BLaER1 treated with 17β-estradiol and CSF1 and Interleukin-3, amounts not matched to agents 10 nM and 100 nM (cell line): ENCODE measurements around the gene IFI44.
A peak's percentile ranks its signal among the peaks of the same experiment; 100 is the strongest.

ENCODE experiments used
- H3K27ac ChIP-seq, 11 experiments: shearing (Covaris generic); formaldehyde crosslinking; 2 replicates each; pipeline ENCODE4 v1.8.1; 2022
- H3K27me3 ChIP-seq, 11 experiments: shearing (Covaris generic); formaldehyde crosslinking; 2 replicates each; pipeline ENCODE4 v1.8.1; 2022
- H3K36me3 ChIP-seq, 11 experiments: shearing (Covaris generic); formaldehyde crosslinking; 2 replicates each; pipeline ENCODE4 v1.8.1; 2022
- H3K4me1 ChIP-seq, 10 experiments: shearing (Covaris generic); formaldehyde crosslinking; 2 replicates each; pipeline ENCODE4 v1.8.1; 2022
- H3K4me2 ChIP-seq, 11 experiments: shearing (Covaris generic); formaldehyde crosslinking; 2 replicates each; pipeline ENCODE4 v1.8.1; 2022
- H3K4me3 ChIP-seq, 10 experiments: shearing (Covaris generic); formaldehyde crosslinking; 2 replicates each; pipeline ENCODE4 v1.8.1; 2022
- H3K9ac ChIP-seq, 11 experiments: shearing (Covaris generic); formaldehyde crosslinking; 2 replicates each; pipeline ENCODE4 v1.8.1; 2022
- H3K9me3 ChIP-seq, 11 experiments: shearing (Covaris generic); formaldehyde crosslinking; replicated peaks in 1 of 11; 2 replicates each; pipeline ENCODE4 v1.8.1; 2022
- H4K20me1 ChIP-seq, 11 experiments: shearing (Covaris generic); formaldehyde crosslinking; 2 replicates each; pipeline ENCODE4 v1.8.1; 2022
- Cebpa-rat ChIP-seq, 11 experiments: shearing (Covaris generic); IDR thresholded peaks; 2 replicates each; pipeline ENCODE4 v1.8.1; 2022

IFI44 gene

DNA sequence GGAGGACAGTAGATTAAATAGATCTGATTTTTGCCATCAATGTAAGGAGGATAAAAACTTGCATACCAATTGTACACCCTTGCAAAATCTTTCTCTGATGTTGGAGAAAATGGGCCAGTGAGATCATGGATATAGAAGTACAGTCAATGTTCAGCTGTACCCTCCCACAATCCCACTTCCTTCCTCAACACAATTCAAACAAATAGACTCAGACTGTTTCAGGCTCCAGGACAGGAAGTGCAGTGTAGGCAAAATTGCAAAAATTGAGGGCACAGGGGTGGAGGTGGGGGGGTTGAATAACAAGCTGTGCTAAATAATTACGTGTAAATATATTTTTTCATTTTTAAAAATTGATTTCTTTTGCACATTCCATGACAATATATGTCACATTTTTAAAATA, 3.9 kb upstream of the IFI44 start:
- H3K4me3 ChIP-seq = peak overlapping the region in 4 of 10 experiments; percentile 2 to 50 (median 10); a peak in 3 of 20 replicates
- peak overlapping the region; percentile 25 to 81 (median 61) for H3K4me2 ChIP-seq

DNA sequence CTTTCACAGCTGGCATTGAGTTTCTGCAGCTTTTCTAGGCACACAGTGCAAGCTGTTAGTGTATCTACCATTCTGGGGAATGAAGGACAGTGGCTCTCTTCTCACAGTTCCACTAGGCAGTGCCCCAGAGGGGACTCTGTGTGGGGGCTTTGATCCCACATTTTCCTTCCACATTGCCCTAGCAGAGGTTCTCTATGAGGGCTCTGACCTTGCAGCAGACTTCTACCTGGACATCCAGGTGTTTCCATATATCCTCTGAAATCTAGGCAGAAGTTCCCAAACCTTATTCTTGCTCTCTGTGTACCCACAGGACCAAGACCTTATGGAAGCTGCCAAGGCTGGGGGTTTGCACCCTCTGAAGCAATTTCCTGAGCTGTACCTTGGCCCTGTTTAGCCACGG, 2.4 kb upstream of the IFI44 start:
- no peak for TF ChIP-seq Cebpa-rat (IDR thresholded peaks at IDR 0.05)
- H3K4me3 ChIP-seq = peak overlapping the region in 4 of 10 experiments; percentile 3 to 28 (median 21); a peak in 4 of 20 replicates
- peaks cover 25 to 68% (median 36%) of the 10 kb centered on the region in 11 experiments for H3K9me3 ChIP-seq
- H3K9ac ChIP-seq = no peak overlapping the region
- H3K4me1 ChIP-seq = peaks cover 14 to 71% (median 37%) of the 10 kb centered on the region in 10 experiments; a peak in 19 of 20 replicates
- H3K27me3 ChIP-seq = no peaks in the 10 kb centered on the region
- peak overlapping the region in 3 of 11 experiments; percentile 45 to 55 (median 54); a peak in 3 of 22 replicates for H3K27ac ChIP-seq
- peak overlapping the region in 3 of 11 experiments; percentile 1 to 81 (median 64); a peak in 3 of 22 replicates for H3K4me2 ChIP-seq
- H3K36me3 ChIP-seq = peaks cover 0 to 15% (median 0%) of the 10 kb centered on the region in 11 experiments; a peak in 5 of 22 replicates
- no peaks in the 10 kb centered on the region for H4K20me1 ChIP-seq

More for the DNA sequence above, 3.9 kb upstream of the IFI44 start:
- H3K9me3 ChIP-seq = peaks cover 25 to 61% (median 36%) of the 10 kb centered on the region in 11 experiments
- peaks cover 14 to 62% (median 36%) of the 10 kb centered on the region in 10 experiments; a peak in 19 of 20 replicates for H3K4me1 ChIP-seq
- TF ChIP-seq Cebpa-rat (IDR thresholded peaks at IDR 0.05) = no peak
- no peak overlapping the region for H3K9ac ChIP-seq
- peaks cover 0 to 15% (median 0%) of the 10 kb centered on the region in 11 experiments; a peak in 5 of 22 replicates for H3K36me3 ChIP-seq
- H4K20me1 ChIP-seq = no peaks in the 10 kb centered on the region
- peak overlapping the region in 9 of 11 experiments; percentile 35 to 70 (median 54); a peak in 16 of 22 replicates for H3K27ac ChIP-seq
- no peaks in the 10 kb centered on the region for H3K27me3 ChIP-seq

DNA sequence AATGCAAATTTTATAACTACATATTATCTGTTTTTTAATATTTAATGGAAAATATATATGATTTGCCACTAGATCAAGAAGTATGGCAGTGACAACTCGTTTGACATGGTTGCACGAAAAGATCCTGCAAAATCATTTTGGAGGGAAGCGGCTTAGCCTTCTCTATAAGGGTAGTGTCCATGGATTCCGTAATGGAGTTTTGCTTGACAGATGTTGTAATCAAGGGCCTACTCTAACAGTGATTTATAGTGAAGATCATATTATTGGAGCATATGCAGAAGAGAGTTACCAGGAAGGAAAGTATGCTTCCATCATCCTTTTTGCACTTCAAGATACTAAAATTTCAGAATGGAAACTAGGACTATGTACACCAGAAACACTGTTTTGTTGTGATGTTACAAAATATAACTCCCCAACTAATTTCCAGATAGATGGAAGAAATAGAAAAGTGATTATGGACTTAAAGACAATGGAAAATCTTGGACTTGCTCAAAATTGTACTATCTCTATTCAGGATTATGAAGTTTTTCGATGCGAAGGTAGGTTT, 556 bp downstream of the IFI44 start:
- Histone ChIP-seq H3K27ac (peak overlapping the region in 8 of 11 experiments; percentile 4 to 64 (median 42); a peak in 10 of 22 replicates), H3K4me3 (peak overlapping the region in 6 of 10 experiments; percentile 8 to 52 (median 42); a peak in 8 of 20 replicates), H3K27me3 (no peaks in the 10 kb centered on the region), H3K36me3 (peaks cover 0 to 21% (median 0%) of the 10 kb centered on the region in 11 experiments; a peak in 9 of 22 replicates), H4K20me1 (no peaks in the 10 kb centered on the region), H3K9me3 (peaks cover 25 to 44% (median 33%) of the 10 kb centered on the region in 11 experiments), H3K4me1 (peaks cover 14 to 55% (median 31%) of the 10 kb centered on the region in 10 experiments; a peak in 19 of 20 replicates), H3K9ac (peak overlapping the region in 2 of 11 experiments; percentile 60 to 61; a peak in 2 of 22 replicates), H3K4me2 (peak overlapping the region; percentile 10 to 86 (median 44); a peak in 18 of 22 replicates)
- no peak for TF ChIP-seq Cebpa-rat (IDR thresholded peaks at IDR 0.05)

DNA sequence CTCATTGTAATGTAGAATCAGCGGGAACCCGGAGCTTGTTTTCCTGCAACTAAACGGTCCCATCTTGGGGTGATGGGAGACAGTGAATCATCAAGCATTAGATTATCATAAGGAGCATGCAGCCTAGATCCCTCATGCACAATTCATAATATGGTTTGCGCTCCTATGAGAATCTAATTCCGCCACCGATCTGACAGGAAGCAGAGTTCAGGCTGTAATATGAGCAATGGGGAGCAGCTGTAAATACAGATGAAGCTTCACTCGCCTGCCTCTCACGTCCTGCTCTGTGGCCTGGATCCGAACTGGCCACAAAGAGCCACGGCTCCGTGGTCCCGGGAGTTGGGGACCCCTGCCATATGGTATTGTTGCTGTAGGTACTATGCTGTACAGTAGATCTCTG, 1.6 kb downstream of the IFI44 start:
- TF ChIP-seq Cebpa-rat (IDR thresholded peaks at IDR 0.05) = no peak
- Histone ChIP-seq H3K4me1 (peaks cover 3 to 45% (median 20%) of the 10 kb centered on the region in 10 experiments; a peak in 17 of 20 replicates), H3K4me2 (peak overlapping the region; percentile 12 to 86 (median 40); a peak in 17 of 22 replicates), H3K4me3 (peak overlapping the region in 5 of 10 experiments; percentile 16 to 52 (median 47); a peak in 8 of 20 replicates), H3K9ac (peak overlapping the region in 2 of 11 experiments; percentile 21 to 45; a peak in 2 of 22 replicates), H3K27me3 (no peaks in the 10 kb centered on the region), H3K27ac (no peak overlapping the region), H3K36me3 (peaks cover 0 to 30% (median 0%) of the 10 kb centered on the region in 11 experiments; a peak in 9 of 22 replicates), H4K20me1 (no peaks in the 10 kb centered on the region), H3K9me3 (peaks cover 24 to 39% (median 29%) of the 10 kb centered on the region in 11 experiments)

DNA sequence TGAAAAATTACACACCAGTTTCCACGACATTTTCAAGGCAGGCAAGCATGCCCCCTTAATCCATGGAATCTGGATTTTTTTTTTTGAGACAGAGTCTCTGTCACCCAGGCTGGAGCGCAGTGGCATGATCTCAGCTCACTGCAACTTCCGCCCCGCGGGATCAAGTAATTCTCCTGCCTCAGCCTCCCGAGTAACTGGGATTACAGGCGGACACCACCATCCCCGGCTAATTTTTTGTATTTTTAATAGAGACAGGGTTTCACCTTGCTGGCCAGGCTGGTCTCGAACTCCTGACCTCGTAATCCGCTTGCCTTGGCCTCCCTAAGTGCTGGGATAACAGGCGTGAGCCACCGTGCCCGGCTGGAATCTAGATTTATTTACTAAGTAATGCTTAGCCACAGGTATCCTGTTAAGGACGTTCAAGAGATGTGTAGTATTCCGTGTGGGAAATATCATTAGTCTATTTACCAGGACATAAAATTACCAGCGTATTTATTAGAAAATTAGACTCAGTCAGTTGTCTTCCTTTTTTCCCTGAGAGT, 2.5 kb downstream of the IFI44 start:
- peaks cover 0 to 36% (median 13%) of the 10 kb centered on the region in 10 experiments; a peak in 11 of 20 replicates for H3K4me1 ChIP-seq
- H3K4me3 ChIP-seq = peak overlapping the region in 2 of 10 experiments; percentile 51 to 52; a peak in 4 of 20 replicates
- H3K4me2 ChIP-seq = peak overlapping the region in 4 of 11 experiments; percentile 48 to 86 (median 76); a peak in 7 of 22 replicates
- H3K36me3 ChIP-seq = peaks cover 0 to 30% (median 0%) of the 10 kb centered on the region in 11 experiments; a peak in 9 of 22 replicates
- no peaks in the 10 kb centered on the region for H4K20me1 ChIP-seq
- TF ChIP-seq Cebpa-rat (IDR thresholded peaks at IDR 0.05) = no peak
- H3K9me3 ChIP-seq = peaks cover 15 to 31% (median 21%) of the 10 kb centered on the region in 11 experiments
- H3K27me3 ChIP-seq = no peaks in the 10 kb centered on the region
- peak overlapping the region in 1 of 11 experiments; percentile 21; a peak in 1 of 22 replicates for H3K9ac ChIP-seq
- no peak overlapping the region for H3K27ac ChIP-seq

DNA sequence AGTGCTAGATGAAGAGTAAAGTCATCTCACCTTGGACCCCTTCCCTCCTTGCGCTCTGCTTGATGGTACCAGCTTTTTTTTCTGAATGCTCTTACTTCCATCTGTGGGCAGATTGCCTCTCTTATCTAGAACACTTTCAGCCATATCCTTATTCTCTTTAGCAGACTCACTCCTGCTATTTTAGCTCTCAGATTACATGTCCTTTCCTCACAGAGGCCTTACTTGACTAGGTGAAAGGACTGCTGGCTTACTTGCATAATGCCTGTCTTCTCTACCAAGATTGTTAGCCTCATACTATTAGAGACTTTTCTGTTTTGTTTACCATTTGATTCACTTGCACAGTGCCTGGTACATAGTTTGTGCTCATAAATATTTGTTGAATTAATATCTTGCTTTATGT, 9.3 kb downstream of the IFI44 start:
- H4K20me1 ChIP-seq = no peaks in the 10 kb centered on the region
- no peaks in the 10 kb centered on the region for H3K9me3 ChIP-seq
- no peaks in the 10 kb centered on the region for H3K4me1 ChIP-seq
- no peak overlapping the region for H3K27ac ChIP-seq
- H3K9ac ChIP-seq = no peak overlapping the region
- H3K27me3 ChIP-seq = no peaks in the 10 kb centered on the region
- TF ChIP-seq Cebpa-rat (IDR thresholded peaks at IDR 0.05) = no peak
- no peak overlapping the region for H3K4me3 ChIP-seq
- peaks cover 0 to 76% (median 0%) of the 10 kb centered on the region in 11 experiments; a peak in 4 of 22 replicates for H3K36me3 ChIP-seq
- no peak overlapping the region for H3K4me2 ChIP-seq

DNA sequence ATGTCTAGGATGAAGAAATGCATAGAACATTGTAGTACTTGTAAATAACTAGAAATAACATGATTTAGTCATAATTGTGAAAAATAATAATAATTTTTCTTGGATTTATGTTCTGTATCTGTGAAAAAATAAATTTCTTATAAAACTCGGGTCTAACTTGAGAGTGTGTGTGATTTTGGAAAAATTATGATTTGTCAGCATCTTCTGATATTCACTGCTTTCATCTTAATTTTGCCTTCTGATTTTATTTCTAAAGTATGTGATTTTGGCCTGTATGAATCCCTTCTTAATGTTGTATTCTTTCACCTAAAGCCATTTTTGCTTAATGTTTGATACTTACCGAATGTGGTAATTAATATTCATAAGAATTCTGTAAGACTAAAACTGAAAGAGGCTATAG, 14.3 kb downstream of the IFI44 start:
- TF ChIP-seq Cebpa-rat (IDR thresholded peaks at IDR 0.05) = no peak
- Histone ChIP-seq H3K4me3 (no peak overlapping the region), H3K36me3 (peaks cover 0 to 41% (median 0%) of the 10 kb centered on the region in 11 experiments; a peak in 4 of 22 replicates), H3K9ac (no peak overlapping the region), H3K27me3 (no peaks in the 10 kb centered on the region), H3K27ac (no peak overlapping the region), H3K4me2 (no peak overlapping the region), H4K20me1 (no peaks in the 10 kb centered on the region), H3K9me3 (no peaks in the 10 kb centered on the region), H3K4me1 (no peaks in the 10 kb centered on the region)

DNA sequence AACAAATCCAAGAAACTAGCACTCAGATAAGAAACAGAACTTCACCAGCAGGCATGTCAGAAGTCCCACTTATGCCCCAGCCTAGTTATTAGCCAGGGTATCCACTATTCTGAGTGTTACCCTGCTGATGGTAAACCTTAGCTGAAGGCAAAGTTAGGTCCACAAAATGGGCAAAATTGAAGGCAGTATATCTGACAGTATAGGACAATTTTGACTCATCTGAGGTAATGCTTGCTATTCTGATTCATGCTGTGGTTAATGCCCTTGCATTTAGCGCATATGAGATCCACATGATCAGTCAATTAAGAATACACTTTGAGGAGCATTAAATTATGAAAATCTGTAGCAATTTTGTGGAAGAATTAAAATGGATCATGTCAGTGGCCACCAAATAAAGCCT, 15.1 kb downstream of the IFI44 start:
- Histone ChIP-seq H3K36me3 (peaks cover 0 to 33% (median 0%) of the 10 kb centered on the region in 11 experiments; a peak in 4 of 22 replicates), H3K9ac (no peak overlapping the region), H3K4me1 (no peaks in the 10 kb centered on the region), H4K20me1 (no peaks in the 10 kb centered on the region), H3K9me3 (no peaks in the 10 kb centered on the region), H3K4me3 (no peak overlapping the region), H3K27ac (no peak overlapping the region), H3K27me3 (no peaks in the 10 kb centered on the region), H3K4me2 (no peak overlapping the region)
- TF ChIP-seq Cebpa-rat (IDR thresholded peaks at IDR 0.05) = no peak

DNA sequence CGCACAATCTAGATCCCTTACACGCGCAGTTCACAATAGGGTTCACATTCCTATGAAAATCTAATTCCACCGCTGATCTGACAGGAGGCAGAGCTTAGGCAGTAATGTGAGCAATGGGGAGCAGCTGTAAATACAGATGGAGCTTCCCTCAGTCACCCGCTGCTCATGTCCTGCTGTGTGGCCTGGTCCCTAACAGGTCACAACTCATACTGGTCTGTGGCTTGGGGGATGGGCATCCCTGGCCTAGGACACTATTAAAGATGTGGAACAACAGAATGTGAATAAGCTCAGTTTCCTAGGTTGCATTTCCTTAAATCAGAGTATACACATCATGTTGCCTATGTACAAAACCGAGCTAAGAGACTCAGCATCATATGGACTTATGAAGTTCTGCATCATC, 16.2 kb downstream of the IFI44 start:
- Histone ChIP-seq H3K4me2 (no peak overlapping the region), H3K36me3 (peaks cover 0 to 23% (median 0%) of the 10 kb centered on the region in 11 experiments; a peak in 4 of 22 replicates), H3K9ac (no peak overlapping the region), H4K20me1 (no peaks in the 10 kb centered on the region), H3K27ac (no peak overlapping the region), H3K4me1 (no peaks in the 10 kb centered on the region), H3K4me3 (no peak overlapping the region), H3K27me3 (no peaks in the 10 kb centered on the region), H3K9me3 (no peaks in the 10 kb centered on the region)
- TF ChIP-seq Cebpa-rat (IDR thresholded peaks at IDR 0.05) = no peak
